ENCODE data around the gene SMG6. TPM values are rescaled to one million over a fixed set of nuclear protein-coding genes. Genes with fewer than 3 reads are reported as not detected.

The SMG6 gene
- total and polyA plus RNA-seq, 2 of the 8 experiments (the other 6 are each of a cell fraction or from before 2014, with no cell fraction given), result 18.5 to 25.2 TPM

- Histone ChIP-seq H3K79me2 (ENCODE audit: control insufficient read depth in 1 of 2, insufficient read depth in 2 of 2, low read length in 2 of 2) (no peaks in the 10 kb centered on the region), H4K91ac (replicated peaks; ENCODE audit: insufficient read length, low read length) (no peak overlapping the region), H3K23ac (ENCODE audit: insufficient read length) (no peak overlapping the region), H2AFZ (ENCODE audit: low read length) (no peak overlapping the region), H3K4ac (replicated peaks; ENCODE audit: insufficient read length, low read depth, low read length) (no peak overlapping the region), H3K9me3 (ENCODE audit: insufficient read depth in 2 of 2, low read depth in 1 of 2, low read length in 1 of 2) (no peaks in the 10 kb centered on the region), H2BK20ac (ENCODE audit: low read length) (no peak overlapping the region), H4K8ac (ENCODE audit: extremely low read depth, insufficient read depth, low read length) (no peak overlapping the region), H3K56ac (replicated peaks; ENCODE audit: insufficient read length, low read depth, low read length) (no peak overlapping the region), H3K14ac (ENCODE audit: insufficient read length) (no peak overlapping the region), H3K18ac (ENCODE audit: extremely low read depth, low read length) (no peak overlapping the region), H2BK15ac (ENCODE audit: low read length) (no peak overlapping the region), H3K36me3 (ENCODE audit: control insufficient read depth in 2 of 4, insufficient read depth in 4 of 4, low read length in 3 of 4) (0 out of 8 replicates have a peak, but pooled peaks cover 0 to under 1% (median 0%) of the 10 kb centered on the region in 4 experiments), H4K20me1 (replicated peaks in 1 of 2; ENCODE audit: control insufficient read depth in 1 of 2, insufficient read depth in 2 of 2, low read length in 2 of 2) (peaks cover 0 to 5% of the 10 kb centered on the region in 2 experiments), H3K9ac (replicated peaks in 1 of 4; ENCODE audit: extremely low read depth in 1 of 4, low read depth in 3 of 4, low read length in 3 of 4) (no peak overlapping the region), H4K5ac (ENCODE audit: insufficient read length, low read depth, low read length) (no peak overlapping the region), H2BK12ac (ENCODE audit: low read depth, low read length) (no peak overlapping the region), H3K27me3 (replicated peaks in 1 of 4; ENCODE audit: control insufficient read depth in 3 of 4, extremely low read depth in 1 of 4, insufficient read depth in 3 of 4, low read length in 3 of 4) (no peaks in the 10 kb centered on the region), H2BK5ac (ENCODE audit: low read depth, low read length) (no peak overlapping the region), H3K4me3 (ENCODE audit: extremely low read depth in 1 of 4, insufficient read depth in 2 of 4, low read depth in 3 of 4, low read length in 4 of 4) (no peak overlapping the region), H3K23me2 (ENCODE audit: low read depth, low read length) (no peaks in the 10 kb centered on the region), H3K4me1 (replicated peaks in 1 of 4; ENCODE audit: control insufficient read depth in 3 of 4, insufficient read depth in 4 of 4, low read length in 3 of 4) (peaks cover 0 to 2% (median 0%) of the 10 kb centered on the region in 4 experiments; a peak in 2 of 7 replicates), H2BK120ac (replicated peaks; ENCODE audit: low read depth, low read length) (no peak overlapping the region), H3K27ac (ENCODE audit: low read depth, low read length) (no peak overlapping the region), H2AK5ac (ENCODE audit: low read depth, low read length) (no peak overlapping the region), H3K4me2 (ENCODE audit: insufficient read depth in 1 of 2, low read depth in 2 of 2, low read length in 2 of 2) (no peak overlapping the region), H3K79me1 (ENCODE audit: low read depth, low read length) (no peaks in the 10 kb centered on the region)
- POLR2A ChIA-PET (ENCODE audit: partially characterized antibody), result no interaction called here
- 82% methylated on average over 9 of the region's 9 CpGs; no CpG with 5 or more reads in 1 of the 2 experiments for WGBS, 2 experiments (ENCODE audit: extremely low coverage in 1 of 2, insufficient coverage in 1 of 2, insufficient read length in 1 of 2, insufficient replicate concordance in 2 of 2, low coverage in 1 of 2, low lambda C conversion rate in 2 of 2, missing lambda C conversion rate in 1 of 2)
- TF ChIP-seq RAD21 (IDR thresholded peaks at IDR 0.05 in 1 of 2, conservative IDR thresholded peaks at IDR 0.05 in 1 of 2; ENCODE audit: low read depth in 2 of 2, low read length in 2 of 2), result peak; percentile 75 to 79
- TF ChIP-seq, protein P1, sequence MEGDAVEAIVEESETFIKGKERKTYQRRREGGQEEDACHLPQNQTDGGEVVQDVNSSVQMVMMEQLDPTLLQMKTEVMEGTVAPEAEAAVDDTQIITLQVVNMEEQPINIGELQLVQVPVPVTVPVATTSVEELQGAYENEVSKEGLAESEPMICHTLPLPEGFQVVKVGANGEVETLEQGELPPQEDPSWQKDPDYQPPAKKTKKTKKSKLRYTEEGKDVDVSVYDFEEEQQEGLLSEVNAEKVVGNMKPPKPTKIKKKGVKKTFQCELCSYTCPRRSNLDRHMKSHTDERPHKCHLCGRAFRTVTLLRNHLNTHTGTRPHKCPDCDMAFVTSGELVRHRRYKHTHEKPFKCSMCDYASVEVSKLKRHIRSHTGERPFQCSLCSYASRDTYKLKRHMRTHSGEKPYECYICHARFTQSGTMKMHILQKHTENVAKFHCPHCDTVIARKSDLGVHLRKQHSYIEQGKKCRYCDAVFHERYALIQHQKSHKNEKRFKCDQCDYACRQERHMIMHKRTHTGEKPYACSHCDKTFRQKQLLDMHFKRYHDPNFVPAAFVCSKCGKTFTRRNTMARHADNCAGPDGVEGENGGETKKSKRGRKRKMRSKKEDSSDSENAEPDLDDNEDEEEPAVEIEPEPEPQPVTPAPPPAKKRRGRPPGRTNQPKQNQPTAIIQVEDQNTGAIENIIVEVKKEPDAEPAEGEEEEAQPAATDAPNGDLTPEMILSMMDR (IDR thresholded peaks at IDR 0.05; ENCODE audit: control extremely low read depth in 1 of 3, insufficient read depth in 1 of 3, low read depth in 1 of 3, low read length in 3 of 3), result peak; percentile 71 to 87 (median 76)
- TF ChIP-seq GABPA (IDR thresholded peaks at IDR 0.05; ENCODE audit: borderline replicate concordance, insufficient read depth, low read length), result peak; percentile 51; the same call in 1 of the 2 replicates
- TF ChIP-seq, protein P2, sequence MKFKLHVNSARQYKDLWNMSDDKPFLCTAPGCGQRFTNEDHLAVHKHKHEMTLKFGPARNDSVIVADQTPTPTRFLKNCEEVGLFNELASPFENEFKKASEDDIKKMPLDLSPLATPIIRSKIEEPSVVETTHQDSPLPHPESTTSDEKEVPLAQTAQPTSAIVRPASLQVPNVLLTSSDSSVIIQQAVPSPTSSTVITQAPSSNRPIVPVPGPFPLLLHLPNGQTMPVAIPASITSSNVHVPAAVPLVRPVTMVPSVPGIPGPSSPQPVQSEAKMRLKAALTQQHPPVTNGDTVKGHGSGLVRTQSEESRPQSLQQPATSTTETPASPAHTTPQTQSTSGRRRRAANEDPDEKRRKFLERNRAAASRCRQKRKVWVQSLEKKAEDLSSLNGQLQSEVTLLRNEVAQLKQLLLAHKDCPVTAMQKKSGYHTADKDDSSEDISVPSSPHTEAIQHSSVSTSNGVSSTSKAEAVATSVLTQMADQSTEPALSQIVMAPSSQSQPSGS (IDR thresholded peaks at IDR 0.05; ENCODE audit: low read length), result no peak
- DNase-seq (ENCODE audit: low read depth in 1 of 2, low spot score in 2 of 2) (peak in 1 of 2 experiments; percentile 58), FAIRE-seq (no peak)
- CTCF ChIA-PET (ENCODE audit: partially characterized antibody), result interaction anchor here (0.6 to 4.0 kb wide), 29 partner anchors 9 to 115 kb away, joined by 3 to 27 read pairs (median 4); partner anchors contain the start of gene HIC1
Observed at GRCh38 chr17:2170023-2170422, 133.6 kb downstream of the SMG6 start.
